ENCODE results near the gene CYP1B1.

DNA sequence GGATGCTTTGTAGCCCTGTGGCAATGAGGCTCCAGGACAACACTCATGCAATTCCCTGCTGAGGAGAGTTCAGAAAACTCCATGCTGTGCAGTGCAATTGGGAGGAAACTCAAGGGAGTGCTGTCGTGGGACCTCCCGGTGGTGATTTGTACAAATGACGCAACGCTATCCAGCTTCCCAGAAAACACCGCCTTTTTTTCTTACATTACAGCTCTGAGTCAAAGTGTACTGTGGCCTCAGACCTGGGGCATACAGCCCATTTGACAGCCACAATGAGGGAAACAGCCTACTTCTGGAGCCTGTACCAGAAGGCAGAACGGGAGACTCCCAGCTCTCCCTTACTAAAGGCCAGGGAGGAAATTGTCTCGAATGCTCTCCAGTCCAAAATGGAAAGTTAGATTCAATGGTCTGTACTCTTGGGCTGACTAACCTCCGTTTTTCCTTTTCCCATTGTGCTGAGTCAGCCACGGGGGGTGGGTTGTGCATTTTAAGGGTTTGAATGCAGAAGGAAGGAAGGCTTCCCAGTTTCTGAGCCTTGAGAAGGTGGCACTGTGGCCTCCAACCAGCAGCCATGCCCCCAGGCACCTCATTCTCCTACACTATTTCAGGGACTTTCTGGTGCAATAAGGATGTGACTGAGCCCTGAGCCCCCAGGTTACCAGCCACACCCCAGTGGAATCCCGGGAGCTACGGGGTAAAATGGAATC, 16.4 kb upstream of the CYP1B1 start:
- TF ChIP-seq EZH2 (IDR thresholded peaks at IDR 0.05) (no peak), FOXP2 (optimal IDR thresholded peaks at IDR 0.05; ENCODE audit: control extremely low read depth, extremely low read length, insufficient read depth) (no peak), POLR2AphosphoS5 (IDR thresholded peaks at IDR 0.05; ENCODE audit: borderline replicate concordance, low read depth, low read length) (0 out of 2 replicates have a peak, but pooled peaks have one; percentile 19)

Measured in SK-N-MC (cell line).